CD4-positive, alpha-beta T cell treated with Interleukin-2 at 100 ng/mL for 4 hours (primary cell): ENCODE results near the gene MAML1.

ENCODE experiments used
- DNase-seq: peaks from one replicate; pipeline ENCODE4 v3.0.0-alpha.2; 2020; ENCODE audit warnings: low spot score

MAML1 gene

GRCh38 chr5:179795049-179795862 lies 62.6 kb downstream of the MAML1 start:
- DNase-seq = no peak

GRCh38 chr5:179795863-179796833 lies 63.5 kb downstream of the MAML1 start:
- peak; percentile 67 for DNase-seq

GRCh38 chr5:179796877-179797608 lies 64.4 kb downstream of the MAML1 start:
- DNase-seq = no peak

GRCh38 chr5:179797741-179798140 lies 65.1 kb downstream of the MAML1 start:
- DNase-seq = no peak

GRCh38 chr5:179798144-179798770 lies 65.6 kb downstream of the MAML1 start:
- no peak for DNase-seq

GRCh38 chr5:179798771-179799643 lies 66.4 kb downstream of the MAML1 start:
- no peak for DNase-seq

- DNase-seq = no peak
These were observed 67.0 kb downstream of the MAML1 start for GRCh38 chr5:179799644-179799973.

- DNase-seq = no peak
These were observed 67.6 kb downstream of the MAML1 start for GRCh38 chr5:179800071-179800695.

- DNase-seq = no peak
These were observed 68.1 kb downstream of the MAML1 start for GRCh38 chr5:179800696-179801201.

GRCh38 chr5:179801304-179802206 lies 68.9 kb downstream of the MAML1 start:
- peak; percentile 86 for DNase-seq

- DNase-seq = no peak
These were observed 69.7 kb downstream of the MAML1 start for GRCh38 chr5:179802207-179802883.

- DNase-seq = no peak
These were observed 70.4 kb downstream of the MAML1 start for GRCh38 chr5:179802950-179803562.

- no peak for DNase-seq
These were observed 71.3 kb downstream of the MAML1 start for GRCh38 chr5:179803651-179804554.

- no peak for DNase-seq
These were observed 71.9 kb downstream of the MAML1 start for GRCh38 chr5:179804555-179804947.

GRCh38 chr5:179805070-179805528 lies 72.5 kb downstream of the MAML1 start:
- no peak for DNase-seq

- DNase-seq = peak; percentile 22
These were observed 73.1 kb downstream of the MAML1 start for GRCh38 chr5:179805529-179806249.
